HEK293 (cell line): ENCODE measurements around the gene AUH.

Experiments used
- CTCF ChIA-PET: fragments of 350-600 bp; formaldehyde crosslinking; extraction: SDS; loops from one replicate; lab custom pipeline; 2021; ENCODE audit warnings: antibody characterized with exemption; lab: Yijun Ruan, JAX
- POLR2A ChIA-PET: fragments of 300-600 bp; formaldehyde crosslinking; extraction: SDS; loops from one replicate; lab custom pipeline; 2020; ENCODE audit warnings: antibody characterized with exemption, inconsistent platforms; lab: Yijun Ruan, JAX
- H3K27ac ChIP-seq: fragments of 200-500 bp; sonication (Bioruptor generic); 2 replicates; pipeline ENCODE4 v1.5.1; 2014; ENCODE audit warnings: low read depth, low read length, control low read depth, inconsistent platforms; ENCODE audit errors: extremely low read depth
- H3K36me3 ChIP-seq, 2 experiments: fragments of 200-500 bp in 1 of 2; sonication (Bioruptor generic) in 1 of 2; 1 replicate in 1 of 2; 2 replicates in 1 of 2; pipeline ENCODE4 v1.5.1; 2014 to 2017; ENCODE audit warnings: inconsistent platforms in 2 of 2, low read length in 2 of 2; ENCODE audit not compliant: control insufficient read depth in 2 of 2, insufficient read depth in 1 of 2
- H3K4me1 ChIP-seq: fragments of 200-500 bp; sonication (Bioruptor generic); 2 replicates; pipeline ENCODE4 v1.5.1; 2014; ENCODE audit warnings: mild to moderate bottlenecking, low read length, inconsistent platforms; ENCODE audit not compliant: control insufficient read depth, insufficient read depth
- H3K4me3 ChIP-seq: 2 replicates; pipeline ENCODE4 v1.5.1; 2011; ENCODE audit warnings: low read depth, mild to moderate bottlenecking, control low read depth, low read length, moderate library complexity
- H3K9me3 ChIP-seq: fragments of 200-500 bp; sonication (Bioruptor generic); 2 replicates; pipeline ENCODE4 v1.5.1; 2014; ENCODE audit warnings: low read depth, low read length, inconsistent platforms; ENCODE audit not compliant: control insufficient read depth, insufficient read depth
- FEZF1 ChIP-seq: fragments of 450-650 bp; formaldehyde crosslinking; IDR thresholded peaks from 2 replicates; pipeline ENCODE4 v1.5.1; 2016; ENCODE audit warnings: missing biosample characterization, missing genetic modification characterization
- GLI4 ChIP-seq: fragments of 450-650 bp; formaldehyde crosslinking; IDR thresholded peaks from 2 replicates; pipeline ENCODE4 v1.5.1; 2016; ENCODE audit warnings: missing biosample characterization, missing genetic modification characterization
- KLF10 ChIP-seq: fragments of 450-650 bp; IDR thresholded peaks from 2 replicates; pipeline ENCODE4 v1.5.1; 2018; ENCODE audit warnings: missing biosample characterization, mild to moderate bottlenecking, missing genetic modification characterization
- KLF17 ChIP-seq: fragments of 450-650 bp; formaldehyde crosslinking; IDR thresholded peaks from 2 replicates; pipeline ENCODE4 v1.5.1; 2016; ENCODE audit warnings: missing biosample characterization, missing genetic modification characterization
- KLF9 ChIP-seq: fragments of 450-650 bp; formaldehyde crosslinking; IDR thresholded peaks from 2 replicates; pipeline ENCODE4 v1.5.1; 2016; ENCODE audit warnings: missing biosample characterization, missing genetic modification characterization, low read depth
- OSR2 ChIP-seq: fragments of 450-650 bp; formaldehyde crosslinking; IDR thresholded peaks from 2 replicates; pipeline ENCODE4 v1.5.1; 2016; ENCODE audit warnings: missing biosample characterization, missing genetic modification characterization
- PATZ1 ChIP-seq: fragments of 450-650 bp; formaldehyde crosslinking; IDR thresholded peaks from 2 replicates; pipeline ENCODE4 v1.5.1; 2016; ENCODE audit warnings: missing biosample characterization, missing genetic modification characterization
- PRDM1 ChIP-seq: fragments of 450-650 bp; formaldehyde crosslinking; IDR thresholded peaks from 2 replicates; pipeline ENCODE4; 2016; ENCODE audit warnings: missing biosample characterization, missing genetic modification characterization
- RBAK ChIP-seq: fragments of 450-650 bp; formaldehyde crosslinking; IDR thresholded peaks from 2 replicates; pipeline ENCODE4 v1.5.1; 2016; ENCODE audit warnings: missing biosample characterization, missing genetic modification characterization
- SCRT1 ChIP-seq: fragments of 450-650 bp; formaldehyde crosslinking; IDR thresholded peaks from 2 replicates; pipeline ENCODE4 v1.5.1; 2016; ENCODE audit warnings: missing biosample characterization, missing genetic modification characterization, borderline replicate concordance
- YY2 ChIP-seq: fragments of 450-650 bp; formaldehyde crosslinking; IDR thresholded peaks from 2 replicates; pipeline ENCODE4 v1.5.1; 2016; ENCODE audit warnings: missing biosample characterization, missing genetic modification characterization
- ZFP3 ChIP-seq: fragments of 450-650 bp; formaldehyde crosslinking; IDR thresholded peaks from 2 replicates; pipeline ENCODE4 v1.5.1; 2016; ENCODE audit warnings: low read depth, missing biosample characterization, missing genetic modification characterization
- ZNF157 ChIP-seq: fragments of 450-650 bp; formaldehyde crosslinking; IDR thresholded peaks from 2 replicates; pipeline ENCODE4 v1.5.1; 2016; ENCODE audit warnings: missing biosample characterization, missing genetic modification characterization
- ZNF2 ChIP-seq: fragments of 450-650 bp; formaldehyde crosslinking; IDR thresholded peaks from 2 replicates; pipeline ENCODE4 v1.5.1; 2016; ENCODE audit warnings: missing biosample characterization, missing genetic modification characterization
- ZNF221 ChIP-seq: fragments of 450-650 bp; formaldehyde crosslinking; IDR thresholded peaks from 2 replicates; pipeline ENCODE4 v1.5.1; 2017; ENCODE audit warnings: missing biosample characterization, missing genetic modification characterization, borderline replicate concordance
- ZNF239 ChIP-seq: fragments of 450-650 bp; formaldehyde crosslinking; IDR thresholded peaks from 2 replicates; pipeline ENCODE4 v1.5.1; 2016; ENCODE audit warnings: missing biosample characterization, missing genetic modification characterization
- ZNF404 ChIP-seq: fragments of 450-650 bp; formaldehyde crosslinking; IDR thresholded peaks from 2 replicates; pipeline ENCODE4 v1.5.1; 2017; ENCODE audit warnings: missing biosample characterization, missing genetic modification characterization
- ZNF549 ChIP-seq: fragments of 450-650 bp; IDR thresholded peaks from 2 replicates; pipeline ENCODE4 v1.5.1; 2018; ENCODE audit warnings: missing biosample characterization, missing genetic modification characterization, mild to moderate bottlenecking, inconsistent platforms, moderate library complexity
- ZNF555 ChIP-seq: fragments of 450-650 bp; formaldehyde crosslinking; conservative IDR thresholded peaks from 2 replicates; pipeline ENCODE4 v1.5.1; 2017; ENCODE audit warnings: missing biosample characterization, mild to moderate bottlenecking, missing genetic modification characterization, inconsistent platforms
- ZNF561 ChIP-seq: fragments of 450-650 bp; IDR thresholded peaks from 2 replicates; pipeline ENCODE4 v1.5.1; 2018; ENCODE audit warnings: missing biosample characterization, missing genetic modification characterization, borderline replicate concordance
- ZNF610 ChIP-seq: fragments of 450-650 bp; formaldehyde crosslinking; IDR thresholded peaks from 2 replicates; pipeline ENCODE4 v1.5.1; 2016; ENCODE audit warnings: missing biosample characterization, missing genetic modification characterization, borderline replicate concordance
- ZNF658 ChIP-seq: fragments of 450-650 bp; formaldehyde crosslinking; IDR thresholded peaks from 2 replicates; pipeline ENCODE4; 2016; ENCODE audit warnings: missing biosample characterization, missing genetic modification characterization
- ZNF76 ChIP-seq: fragments of 450-650 bp; formaldehyde crosslinking; IDR thresholded peaks from 2 replicates; pipeline ENCODE4; 2016; ENCODE audit warnings: low read depth, missing biosample characterization, missing genetic modification characterization, borderline replicate concordance
- ZNF777 ChIP-seq: fragments of 450-650 bp; formaldehyde crosslinking; IDR thresholded peaks from 2 replicates; pipeline ENCODE4 v1.5.1; 2017; ENCODE audit warnings: missing biosample characterization, missing genetic modification characterization, borderline replicate concordance
- ZNF785 ChIP-seq: fragments of 450-650 bp; formaldehyde crosslinking; IDR thresholded peaks from 2 replicates; pipeline ENCODE4 v1.5.1; 2016; ENCODE audit warnings: missing biosample characterization, missing genetic modification characterization
- ZSCAN30 ChIP-seq: fragments of 450-650 bp; IDR thresholded peaks from 2 replicates; pipeline ENCODE4 v1.5.1; 2018; ENCODE audit warnings: missing biosample characterization, mild to moderate bottlenecking, missing genetic modification characterization, moderate library complexity
- ZSCAN5A ChIP-seq: fragments of 450-650 bp; formaldehyde crosslinking; IDR thresholded peaks from 2 replicates; pipeline ENCODE4 v1.5.1; 2016; ENCODE audit warnings: missing biosample characterization, missing genetic modification characterization

Gene AUH

GRCh38 chr9:91222457-91222856 lies 139.3 kb downstream of the AUH start:
- Histone ChIP-seq H3K9me3 (no peaks in the 10 kb centered on the region), H3K27ac (no peak overlapping the region), H3K36me3 (peaks cover 0 to 17% of the 10 kb centered on the region in 2 experiments; a peak in 1 of 3 replicates), H3K4me1 (no peaks in the 10 kb centered on the region), H3K4me3 (no peak overlapping the region)
- CTCF ChIA-PET: interaction anchor here (0.5 kb wide), 1 partner anchor 22 kb away, joined by 3 read pairs; no protein-coding TSS in a partner anchor
- no peak for TF ChIP-seq ZNF239 (tag by site-specific recombination)
- TF ChIP-seq KLF10 (tag by site-specific recombination): no peak
- TF ChIP-seq GLI4: no peak
- no peak for TF ChIP-seq ZNF610 (tag by site-specific recombination)
- TF ChIP-seq ZNF549 (tag by site-specific recombination): no peak
- TF ChIP-seq ZNF404 (tag by site-specific recombination): no peak
- no peak for TF ChIP-seq ZNF555 (tag by site-specific recombination)
- TF ChIP-seq PRDM1 (tag by site-specific recombination): no peak
- no peak for TF ChIP-seq ZFP3 (tag by site-specific recombination)
- no peak for TF ChIP-seq ZNF785
- TF ChIP-seq PATZ1 (tag by site-specific recombination): no peak
- POLR2A ChIA-PET: interaction anchor here (0.6 kb wide), 1 partner anchor 127 kb away, joined by 4 read pairs; no protein-coding TSS in a partner anchor

- CTCF ChIA-PET: no interaction called here
- TF ChIP-seq ZNF561 (tag by site-specific recombination) (no peak), YY2 (tag by site-specific recombination) (no peak)
- TF ChIP-seq, all 188 proteins: peak for 0
- POLR2A ChIA-PET: no interaction called here
- Histone ChIP-seq H3K27ac (no peak overlapping the region), H3K4me3 (no peak overlapping the region), H3K4me1 (no peaks in the 10 kb centered on the region), H3K9me3 (no peaks in the 10 kb centered on the region), H3K36me3 (peaks cover 0 to 19% of the 10 kb centered on the region in 2 experiments; a peak in 1 of 3 replicates)
Observed at GRCh38 chr9:91221332-91221731, 140.4 kb downstream of the AUH start.

GRCh38 chr9:91220491-91221135 lies 141.1 kb downstream of the AUH start:
- Histone ChIP-seq H3K9me3 (no peaks in the 10 kb centered on the region), H3K27ac (no peak overlapping the region), H3K4me3 (no peak overlapping the region), H3K36me3 (peaks cover 0 to 19% of the 10 kb centered on the region in 2 experiments; a peak in 1 of 3 replicates)
- POLR2A ChIA-PET: no interaction called here
- TF ChIP-seq ZSCAN30 (tag by site-specific recombination) (no peak), KLF17 (tag by site-specific recombination) (no peak), ZNF221 (tag by site-specific recombination) (no peak), ZNF777 (tag by site-specific recombination) (no peak), ZNF157 (tag by site-specific recombination) (no peak), KLF9 (no peak), FEZF1 (tag by site-specific recombination) (no peak), ZNF658 (no peak), OSR2 (no peak), ZSCAN5A (tag by site-specific recombination) (no peak), SCRT1 (tag by site-specific recombination) (no peak), KLF10 (tag by site-specific recombination) (no peak), ZNF76 (no peak), RBAK (tag by site-specific recombination) (no peak), ZNF2 (no peak)
- TF ChIP-seq, all 188 proteins: peak for 0
- CTCF ChIA-PET: no interaction called here
- H3K4me1 ChIP-seq: no peaks in the 10 kb centered on the region
